ENCODE data around the gene FUT4.

FUT4 gene

GRCh38 chr11:94507485-94507884 lies 36.2 kb upstream of the FUT4 start:
- TF ChIP-seq CTCF (IDR thresholded peaks at IDR 0.05; ENCODE audit: insufficient read depth, low read length, missing control alignments), result no peak
- no peak for DNase-seq (ENCODE audit: low read depth, low spot score)
- POLR2A ChIA-PET, result no interaction called here
- CTCF ChIA-PET, result interaction anchor here (1.4 to 8.7 kb wide), 4 partner anchors 12 to 612 kb away, joined by 5 to 147 read pairs (median 14); no protein-coding TSS in a partner anchor
- no peak overlapping the region for H3K4me3 ChIP-seq (ENCODE audit: low read depth, low read length)

GRCh38 chr11:94511932-94512781 lies 31.6 kb upstream of the FUT4 start, which contains the start of gene C11orf97:
Gene C11orf97, plus strand, starts transcription at chr11:94512461. Its CDS starts 68 bp downstream, at chr11:94512529.
- ChIA-PET POLR2A (no interaction called here), CTCF (interaction anchor here (0.8 to 3.0 kb wide), 10 partner anchors 8 to 621 kb away, joined by 3 to 20 read pairs (median 4); no protein-coding TSS in a partner anchor)
- no peak for DNase-seq (ENCODE audit: low read depth, low spot score)
- TF ChIP-seq CTCF (IDR thresholded peaks at IDR 0.05; ENCODE audit: insufficient read depth, low read length, missing control alignments), result no peak
- H3K4me3 ChIP-seq (ENCODE audit: low read depth, low read length), result peak within 1 kb of the TSS; percentile 62

- DNase-seq (ENCODE audit: low read depth, low spot score), result no peak
- CTCF ChIA-PET, result interaction anchor here (1.0 to 3.0 kb wide), 5 partner anchors 8 to 618 kb away, joined by 3 to 20 read pairs (median 9); no protein-coding TSS in a partner anchor
Observed at GRCh38 chr11:94513091-94513490, 30.6 kb upstream of the FUT4 start.

GRCh38 chr11:94515398-94515797 lies 28.3 kb upstream of the FUT4 start:
- no peak overlapping the region for H3K4me3 ChIP-seq (ENCODE audit: low read depth, low read length)
- no peak for DNase-seq (ENCODE audit: low read depth, low spot score)
- CTCF ChIA-PET, result interaction anchor here (0.7 to 13.7 kb wide), 6 partner anchors 10 to 620 kb away, joined by 3 to 154 read pairs (median 6); no protein-coding TSS in a partner anchor
- POLR2A ChIA-PET, result no interaction called here
- no peak for TF ChIP-seq CTCF (IDR thresholded peaks at IDR 0.05; ENCODE audit: insufficient read depth, low read length, missing control alignments)

More at GRCh38 chr11:94513091-94513490, 30.6 kb upstream of the FUT4 start:
- POLR2A ChIA-PET, result interaction anchor here (0.8 kb wide), 1 partner anchor 460 kb away, joined by 3 read pairs; the partner anchor contains the start of genes CWC15 and KDM4D
- TF ChIP-seq CTCF (IDR thresholded peaks at IDR 0.05; ENCODE audit: insufficient read depth, low read length, missing control alignments), result no peak
- H3K4me3 ChIP-seq (ENCODE audit: low read depth, low read length), result no peak overlapping the region

- CTCF ChIA-PET, result interaction anchor here (0.6 to 13.7 kb wide), 12 partner anchors 10 to 622 kb away, joined by 3 to 270 read pairs (median 5); no protein-coding TSS in a partner anchor
- H3K4me3 ChIP-seq (ENCODE audit: low read depth, low read length), result no peak overlapping the region
- TF ChIP-seq CTCF (IDR thresholded peaks at IDR 0.05; ENCODE audit: insufficient read depth, low read length, missing control alignments), result no peak
- POLR2A ChIA-PET, result no interaction called here
- no peak for DNase-seq (ENCODE audit: low read depth, low spot score)
Observed at GRCh38 chr11:94516725-94517124, 27.0 kb upstream of the FUT4 start.

- ChIA-PET CTCF (interaction anchor here (0.9 to 13.7 kb wide), 15 partner anchors 10 to 623 kb away, joined by 3 to 270 read pairs (median 8); no protein-coding TSS in a partner anchor), POLR2A (no interaction called here)
- TF ChIP-seq CTCF (IDR thresholded peaks at IDR 0.05; ENCODE audit: insufficient read depth, low read length, missing control alignments), result no peak
- H3K4me3 ChIP-seq (ENCODE audit: low read depth, low read length), result no peak overlapping the region
- DNase-seq (ENCODE audit: low read depth, low spot score), result no peak
Observed at GRCh38 chr11:94518300-94518699, 25.4 kb upstream of the FUT4 start.
